ENCODE measurements around the gene ADAMTS3.

GRCh38 chr4:72449705-72450104, 119.3 kb downstream of the ADAMTS3 start:
- TF ChIP-seq, protein P1, sequence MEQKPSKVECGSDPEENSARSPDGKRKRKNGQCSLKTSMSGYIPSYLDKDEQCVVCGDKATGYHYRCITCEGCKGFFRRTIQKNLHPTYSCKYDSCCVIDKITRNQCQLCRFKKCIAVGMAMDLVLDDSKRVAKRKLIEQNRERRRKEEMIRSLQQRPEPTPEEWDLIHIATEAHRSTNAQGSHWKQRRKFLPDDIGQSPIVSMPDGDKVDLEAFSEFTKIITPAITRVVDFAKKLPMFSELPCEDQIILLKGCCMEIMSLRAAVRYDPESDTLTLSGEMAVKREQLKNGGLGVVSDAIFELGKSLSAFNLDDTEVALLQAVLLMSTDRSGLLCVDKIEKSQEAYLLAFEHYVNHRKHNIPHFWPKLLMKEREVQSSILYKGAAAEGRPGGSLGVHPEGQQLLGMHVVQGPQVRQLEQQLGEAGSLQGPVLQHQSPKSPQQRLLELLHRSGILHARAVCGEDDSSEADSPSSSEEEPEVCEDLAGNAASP (CRISPR knock-in tag; IDR thresholded peaks at IDR 0.05; ENCODE audit: borderline replicate concordance), result no peak
- TF ChIP-seq EHMT2 (IDR thresholded peaks at IDR 0.05; ENCODE audit: borderline replicate concordance, low read depth, low read length) (no peak), FOXK1 (CRISPR knock-in tag; IDR thresholded peaks at IDR 0.05; ENCODE audit: borderline replicate concordance, low read depth) (no peak), SIX4 (CRISPR knock-in tag; IDR thresholded peaks at IDR 0.05) (no peak), FOXK2 (IDR thresholded peaks at IDR 0.05) (no peak), ZNF138 (CRISPR knock-in tag; IDR thresholded peaks at IDR 0.05; ENCODE audit: low read depth) (no peak), NFE2L2 (IDR thresholded peaks at IDR 0.05; ENCODE audit: low read length) (no peak), KLF13 (CRISPR knock-in tag; IDR thresholded peaks at IDR 0.05) (no peak), DPF2 (CRISPR knock-in tag; IDR thresholded peaks at IDR 0.05; ENCODE audit: borderline replicate concordance, low read depth) (no peak), ZNF44 (CRISPR knock-in tag; IDR thresholded peaks at IDR 0.05) (no peak), THAP8 (CRISPR knock-in tag; IDR thresholded peaks at IDR 0.05; ENCODE audit: borderline replicate concordance) (no peak), HDAC2 (CRISPR knock-in tag; IDR thresholded peaks at IDR 0.05) (no peak), CTCF (CRISPR knock-in tag; IDR thresholded peaks at IDR 0.05) (no peak)

All from HepG2 (cell line).